ENCODE results near the gene SLC12A9. TPM values are rescaled to one million over a fixed set of nuclear protein-coding genes. Genes with fewer than 3 reads are reported as not detected.

Gene SLC12A9
- total and polyA plus RNA-seq, 2 of the 8 experiments (the other 6 are each of a cell fraction or from before 2014, with no cell fraction given): 31.4 to 40.1 TPM

- TF ChIP-seq ZNF274 (IDR thresholded peaks at IDR 0.05; ENCODE audit: borderline replicate concordance, extremely low read depth, low read length): no peak
- no peak for TF ChIP-seq JUN (IDR thresholded peaks at IDR 0.05; ENCODE audit: low read depth, low read length)
- TF ChIP-seq ATF2 (IDR thresholded peaks at IDR 0.05; ENCODE audit: low read length): no peak
- no peak for TF ChIP-seq RXRA (IDR thresholded peaks at IDR 0.05; ENCODE audit: insufficient read depth, low read depth, low read length)
Observed at GRCh38 chr7:100901921-100902332, 49.4 kb downstream of the SLC12A9 start (continued).
